Chondrocyte (in vitro differentiated cells): ENCODE results near the gene FRZB. TPM values are rescaled to one million over a fixed set of nuclear protein-coding genes. Genes with fewer than 3 reads are reported as not detected.
"Not testable (repeated sequence)": the region's sequence is repeated elsewhere in the genome, so short reads cannot be mapped to it uniquely, and the experiment has no call there.

Experiments used
- DNase-seq: peaks from one replicate; pipeline ENCODE4 v3.0.0; 2021; ENCODE audit warnings: mixed read lengths, low spot score
- H3K27ac Mint-ChIP-seq: one replicate; pipeline ENCODE4 v1.8.0; 2021; ENCODE audit warnings: mild to moderate bottlenecking, moderate library complexity, mixed read lengths; ENCODE audit not compliant: unreplicated experiment
- H3K27me3 Mint-ChIP-seq: 2 replicates; pipeline ENCODE4 v1.8.0; 2021; ENCODE audit warnings: low read depth, mixed read lengths
- H3K36me3 Mint-ChIP-seq: 2 replicates; pipeline ENCODE4 v1.8.0; 2021; ENCODE audit warnings: low read depth, mixed read lengths
- H3K4me1 Mint-ChIP-seq: 2 replicates; pipeline ENCODE4 v1.8.0; 2021; ENCODE audit warnings: low read depth, mild to moderate bottlenecking, mixed read lengths
- H3K4me3 Mint-ChIP-seq: one replicate; pipeline ENCODE4 v1.8.0; 2021; ENCODE audit warnings: mild to moderate bottlenecking, moderate library complexity, mixed read lengths; ENCODE audit not compliant: unreplicated experiment
- H3K9me3 Mint-ChIP-seq: 2 replicates; pipeline ENCODE4 v1.8.0; 2021; ENCODE audit warnings: low read depth, mixed read lengths
- total RNA-seq: library from RNA; stranded (reverse); gene quantifications from 3 replicates; pipeline ENCODE4 v1.2.1, GENCODE V29; 2021
- TF ChIP-seq, protein P1 (sequence below): fragments of 200-600 bp; sonication (generic); IDR thresholded peaks from 2 replicates; pipeline ENCODE4 v1.5.0; 2021; ENCODE audit warnings: antibody characterized with exemption, mild to moderate bottlenecking, moderate library complexity

Gene FRZB
- total RNA-seq, 1 donor from 2014 or later, result 15.0 TPM

DNA sequence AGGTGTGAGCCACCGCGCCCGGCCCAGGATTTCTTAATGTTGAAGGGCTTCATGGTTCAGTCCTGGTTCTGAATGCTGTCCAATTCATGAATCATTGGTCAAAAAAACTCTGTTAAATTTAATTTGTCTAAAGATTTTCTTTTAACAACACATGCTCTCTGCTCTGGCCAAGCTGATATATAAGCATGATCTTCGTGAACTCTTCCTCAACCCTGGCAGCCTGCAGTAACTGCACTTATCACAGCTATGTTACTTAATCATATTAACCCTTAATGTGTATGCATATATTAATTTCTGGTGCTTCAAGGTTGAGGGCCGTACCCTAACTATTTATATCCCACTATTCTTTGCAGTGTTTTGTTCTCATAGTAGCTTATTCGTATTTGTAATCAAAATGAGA lies 29.4 kb upstream of the FRZB start:
- H3K27me3 Mint-ChIP-seq, result no peaks in the 10 kb centered on the region
- no peak overlapping the region for H3K27ac Mint-ChIP-seq
- DNase-seq, result no peak
- H3K4me3 Mint-ChIP-seq, result no peak overlapping the region
- H3K9me3 Mint-ChIP-seq, result no peaks in the 10 kb centered on the region
- peaks cover 38% of the 10 kb centered on the region for H3K4me1 Mint-ChIP-seq
- TF ChIP-seq, protein P1, sequence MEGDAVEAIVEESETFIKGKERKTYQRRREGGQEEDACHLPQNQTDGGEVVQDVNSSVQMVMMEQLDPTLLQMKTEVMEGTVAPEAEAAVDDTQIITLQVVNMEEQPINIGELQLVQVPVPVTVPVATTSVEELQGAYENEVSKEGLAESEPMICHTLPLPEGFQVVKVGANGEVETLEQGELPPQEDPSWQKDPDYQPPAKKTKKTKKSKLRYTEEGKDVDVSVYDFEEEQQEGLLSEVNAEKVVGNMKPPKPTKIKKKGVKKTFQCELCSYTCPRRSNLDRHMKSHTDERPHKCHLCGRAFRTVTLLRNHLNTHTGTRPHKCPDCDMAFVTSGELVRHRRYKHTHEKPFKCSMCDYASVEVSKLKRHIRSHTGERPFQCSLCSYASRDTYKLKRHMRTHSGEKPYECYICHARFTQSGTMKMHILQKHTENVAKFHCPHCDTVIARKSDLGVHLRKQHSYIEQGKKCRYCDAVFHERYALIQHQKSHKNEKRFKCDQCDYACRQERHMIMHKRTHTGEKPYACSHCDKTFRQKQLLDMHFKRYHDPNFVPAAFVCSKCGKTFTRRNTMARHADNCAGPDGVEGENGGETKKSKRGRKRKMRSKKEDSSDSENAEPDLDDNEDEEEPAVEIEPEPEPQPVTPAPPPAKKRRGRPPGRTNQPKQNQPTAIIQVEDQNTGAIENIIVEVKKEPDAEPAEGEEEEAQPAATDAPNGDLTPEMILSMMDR, result no peak
- H3K36me3 Mint-ChIP-seq, result no peaks in the 10 kb centered on the region

- H3K4me3 Mint-ChIP-seq, result no peak overlapping the region
- H3K27ac Mint-ChIP-seq, result no peak overlapping the region
- peaks cover 44% of the 10 kb centered on the region for H3K4me1 Mint-ChIP-seq
- H3K27me3 Mint-ChIP-seq, result no peaks in the 10 kb centered on the region
- DNase-seq, result no peak
- no peaks in the 10 kb centered on the region for H3K36me3 Mint-ChIP-seq
- TF ChIP-seq, protein P1, result no peak
- H3K9me3 Mint-ChIP-seq, result no peaks in the 10 kb centered on the region
Observed at GRCh38 chr2:182895169-182895568, 28.7 kb upstream of the FRZB start.

DNA sequence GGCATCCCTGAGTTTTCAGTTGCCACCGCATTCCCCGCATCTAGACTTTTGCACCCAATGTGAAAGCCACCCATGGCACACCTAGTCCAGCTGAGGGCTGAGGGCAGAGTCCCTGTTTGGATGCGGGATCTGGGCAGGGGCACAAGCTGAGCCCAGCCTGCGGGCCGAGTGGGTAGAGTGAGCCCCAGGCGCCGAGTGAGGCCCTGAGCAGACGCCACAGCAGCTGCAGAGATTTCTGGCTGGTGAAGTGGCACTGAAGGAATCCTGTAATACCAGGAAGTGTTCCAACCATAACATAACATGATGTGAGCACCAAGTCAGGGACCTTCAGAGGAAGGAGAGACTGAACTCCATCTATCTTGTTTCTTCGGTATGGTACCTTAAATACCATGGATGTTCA lies 27.7 kb upstream of the FRZB start:
- no peak for DNase-seq
- no peaks in the 10 kb centered on the region for H3K27me3 Mint-ChIP-seq
- no peak overlapping the region for H3K4me3 Mint-ChIP-seq
- peaks cover 47% of the 10 kb centered on the region for H3K4me1 Mint-ChIP-seq
- H3K27ac Mint-ChIP-seq, result peak overlapping the region; percentile 83
- H3K9me3 Mint-ChIP-seq, result no peaks in the 10 kb centered on the region
- TF ChIP-seq, protein P1, result peak; percentile 44
- H3K36me3 Mint-ChIP-seq, result no peaks in the 10 kb centered on the region

DNA sequence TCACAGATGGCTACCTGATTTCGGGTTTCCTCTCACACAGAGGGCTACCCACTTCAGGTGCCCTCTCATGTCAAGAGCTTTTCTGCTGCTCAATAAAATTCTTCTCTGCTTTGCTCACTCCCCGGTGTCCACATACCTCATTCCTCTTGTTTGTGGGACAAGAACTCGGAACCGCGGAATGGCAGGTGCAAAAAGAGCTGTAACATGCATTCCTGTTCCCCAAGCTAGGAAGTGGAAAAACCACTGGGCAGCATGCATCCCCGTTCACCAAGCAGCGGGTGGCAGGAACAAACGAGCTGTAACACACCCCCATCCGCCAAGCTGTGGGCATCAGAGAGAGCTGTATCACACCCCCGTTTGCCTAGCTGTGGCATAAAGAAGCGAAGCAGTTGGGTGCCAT lies 27.2 kb upstream of the FRZB start:
- H3K36me3 Mint-ChIP-seq, result no peaks in the 10 kb centered on the region

GRCh38 chr2:182893035-182893434 lies 26.6 kb upstream of the FRZB start:
- peaks cover 47% of the 10 kb centered on the region for H3K4me1 Mint-ChIP-seq
- not testable (repeated sequence) for H3K9me3 Mint-ChIP-seq

More for the DNA sequence above, 27.2 kb upstream of the FRZB start:
- no peak overlapping the region for H3K4me3 Mint-ChIP-seq
- no peaks in the 10 kb centered on the region for H3K27me3 Mint-ChIP-seq
- H3K4me1 Mint-ChIP-seq, result peaks cover 47% of the 10 kb centered on the region
- TF ChIP-seq, protein P1, result no peak
- H3K9me3 Mint-ChIP-seq, result no peaks in the 10 kb centered on the region
- DNase-seq, result no peak
- peak overlapping the region; percentile 36 for H3K27ac Mint-ChIP-seq

DNA sequence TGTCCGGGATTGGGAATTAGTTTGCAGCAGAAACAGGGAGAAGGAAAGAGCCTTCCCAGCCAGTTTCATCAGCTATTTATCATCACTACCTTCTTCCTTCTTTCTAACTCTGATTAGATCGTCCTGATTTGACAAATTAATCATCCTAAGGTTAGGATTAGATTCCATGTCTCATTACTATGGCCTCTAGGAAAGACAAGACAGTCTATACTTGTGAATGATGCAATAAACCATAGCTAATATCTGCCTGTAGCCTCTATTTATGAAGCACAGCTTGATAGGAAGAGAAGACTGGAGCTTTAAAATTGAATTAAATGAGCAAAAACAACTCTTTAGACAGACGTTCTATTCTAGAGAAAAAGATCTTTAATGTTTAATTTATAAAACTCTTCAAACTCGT lies 25.2 kb upstream of the FRZB start:
- H3K27me3 Mint-ChIP-seq, result no peaks in the 10 kb centered on the region
- DNase-seq, result no peak
- H3K9me3 Mint-ChIP-seq, result no peaks in the 10 kb centered on the region
- H3K4me1 Mint-ChIP-seq, result peaks cover 55% of the 10 kb centered on the region
- no peak overlapping the region for H3K27ac Mint-ChIP-seq
- H3K4me3 Mint-ChIP-seq, result no peak overlapping the region
- TF ChIP-seq, protein P1, result no peak
- H3K36me3 Mint-ChIP-seq, result no peaks in the 10 kb centered on the region

More at GRCh38 chr2:182893035-182893434, 26.6 kb upstream of the FRZB start:
- not testable (repeated sequence) for H3K4me3 Mint-ChIP-seq, H3K27ac Mint-ChIP-seq, DNase-seq, H3K27me3 Mint-ChIP-seq, H3K36me3 Mint-ChIP-seq
